ENCODE results near the gene NAA50. TPM values are rescaled to one million over a fixed set of nuclear protein-coding genes. Genes with fewer than 3 reads are reported as not detected.

NAA50 gene
- total and polyA plus RNA-seq, 10 of the 15 experiments (the other 5 are each of a cell fraction or from before 2014, with no cell fraction given) = 31.7 to 205 (median 110) TPM

- TF ChIP-seq CHD1 (IDR thresholded peaks at IDR 0.05; ENCODE audit: low read depth, low read length) = peak; percentile 64; the same call in 1 of the 2 replicates
- TF ChIP-seq IKZF1 (conservative IDR thresholded peaks at IDR 0.05) = peak; percentile 97
- TF ChIP-seq SREBF2 (IDR thresholded peaks at IDR 0.05; ENCODE audit: low read length) = no peak
- TF ChIP-seq BHLHE40 (IDR thresholded peaks at IDR 0.05; ENCODE audit: borderline replicate concordance in 1 of 2, low read depth in 2 of 2, low read length in 1 of 2) = peak; percentile 87 to 91
- TF ChIP-seq SRF (IDR thresholded peaks at IDR 0.05; ENCODE audit: low read depth in 2 of 2, low read length in 2 of 2) = no peak
- peak; percentile 18; the same call in 1 of the 2 replicates for TF ChIP-seq SPI1 (IDR thresholded peaks at IDR 0.05; ENCODE audit: borderline replicate concordance, insufficient read depth, low read depth, low read length)
- no peak; the same call in 1 of the 2 replicates for TF ChIP-seq BMI1 (IDR thresholded peaks at IDR 0.05; ENCODE audit: borderline replicate concordance)
- TF ChIP-seq ETV6 (conservative IDR thresholded peaks at IDR 0.05 in 1 of 2, IDR thresholded peaks at IDR 0.05 in 1 of 2; ENCODE audit: borderline replicate concordance in 1 of 2, low read depth in 1 of 2) = no peak
- TF ChIP-seq, protein P1, sequence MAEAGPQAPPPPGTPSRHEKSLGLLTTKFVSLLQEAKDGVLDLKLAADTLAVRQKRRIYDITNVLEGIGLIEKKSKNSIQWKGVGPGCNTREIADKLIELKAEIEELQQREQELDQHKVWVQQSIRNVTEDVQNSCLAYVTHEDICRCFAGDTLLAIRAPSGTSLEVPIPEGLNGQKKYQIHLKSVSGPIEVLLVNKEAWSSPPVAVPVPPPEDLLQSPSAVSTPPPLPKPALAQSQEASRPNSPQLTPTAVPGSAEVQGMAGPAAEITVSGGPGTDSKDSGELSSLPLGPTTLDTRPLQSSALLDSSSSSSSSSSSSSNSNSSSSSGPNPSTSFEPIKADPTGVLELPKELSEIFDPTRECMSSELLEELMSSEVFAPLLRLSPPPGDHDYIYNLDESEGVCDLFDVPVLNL (IDR thresholded peaks at IDR 0.05; ENCODE audit: low read depth, low read length) = no peak
- peak; percentile 96 for TF ChIP-seq GABPA (IDR thresholded peaks at IDR 0.05; ENCODE audit: low read depth)
- no peak for TF ChIP-seq CBX5 (IDR thresholded peaks at IDR 0.05; ENCODE audit: low read depth)
- TF ChIP-seq, protein P2, sequence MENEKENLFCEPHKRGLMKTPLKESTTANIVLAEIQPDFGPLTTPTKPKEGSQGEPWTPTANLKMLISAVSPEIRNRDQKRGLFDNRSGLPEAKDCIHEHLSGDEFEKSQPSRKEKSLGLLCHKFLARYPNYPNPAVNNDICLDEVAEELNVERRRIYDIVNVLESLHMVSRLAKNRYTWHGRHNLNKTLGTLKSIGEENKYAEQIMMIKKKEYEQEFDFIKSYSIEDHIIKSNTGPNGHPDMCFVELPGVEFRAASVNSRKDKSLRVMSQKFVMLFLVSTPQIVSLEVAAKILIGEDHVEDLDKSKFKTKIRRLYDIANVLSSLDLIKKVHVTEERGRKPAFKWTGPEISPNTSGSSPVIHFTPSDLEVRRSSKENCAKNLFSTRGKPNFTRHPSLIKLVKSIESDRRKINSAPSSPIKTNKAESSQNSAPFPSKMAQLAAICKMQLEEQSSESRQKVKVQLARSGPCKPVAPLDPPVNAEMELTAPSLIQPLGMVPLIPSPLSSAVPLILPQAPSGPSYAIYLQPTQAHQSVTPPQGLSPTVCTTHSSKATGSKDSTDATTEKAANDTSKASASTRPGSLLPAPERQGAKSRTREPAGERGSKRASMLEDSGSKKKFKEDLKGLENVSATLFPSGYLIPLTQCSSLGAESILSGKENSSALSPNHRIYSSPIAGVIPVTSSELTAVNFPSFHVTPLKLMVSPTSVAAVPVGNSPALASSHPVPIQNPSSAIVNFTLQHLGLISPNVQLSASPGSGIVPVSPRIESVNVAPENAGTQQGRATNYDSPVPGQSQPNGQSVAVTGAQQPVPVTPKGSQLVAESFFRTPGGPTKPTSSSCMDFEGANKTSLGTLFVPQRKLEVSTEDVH (IDR thresholded peaks at IDR 0.05; ENCODE audit: low read depth, partially characterized antibody) = peak; percentile 78
- TF ChIP-seq MTA2 (IDR thresholded peaks at IDR 0.05; ENCODE audit: low read depth) = peak; percentile 50; the same call in 1 of the 2 replicates
- no peak for TF ChIP-seq HDAC2 (IDR thresholded peaks at IDR 0.05)
- TF ChIP-seq, protein P3, sequence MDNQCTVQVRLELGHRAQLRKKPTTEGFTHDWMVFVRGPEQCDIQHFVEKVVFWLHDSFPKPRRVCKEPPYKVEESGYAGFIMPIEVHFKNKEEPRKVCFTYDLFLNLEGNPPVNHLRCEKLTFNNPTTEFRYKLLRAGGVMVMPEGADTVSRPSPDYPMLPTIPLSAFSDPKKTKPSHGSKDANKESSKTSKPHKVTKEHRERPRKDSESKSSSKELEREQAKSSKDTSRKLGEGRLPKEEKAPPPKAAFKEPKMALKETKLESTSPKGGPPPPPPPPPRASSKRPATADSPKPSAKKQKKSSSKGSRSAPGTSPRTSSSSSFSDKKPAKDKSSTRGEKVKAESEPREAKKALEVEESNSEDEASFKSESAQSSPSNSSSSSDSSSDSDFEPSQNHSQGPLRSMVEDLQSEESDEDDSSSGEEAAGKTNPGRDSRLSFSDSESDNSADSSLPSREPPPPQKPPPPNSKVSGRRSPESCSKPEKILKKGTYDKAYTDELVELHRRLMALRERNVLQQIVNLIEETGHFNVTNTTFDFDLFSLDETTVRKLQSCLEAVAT (IDR thresholded peaks at IDR 0.05) = no peak; the same call in 1 of the 2 replicates
- no peak for TF ChIP-seq BCLAF1 (IDR thresholded peaks at IDR 0.05)
- TF ChIP-seq HDAC6 (IDR thresholded peaks at IDR 0.05; ENCODE audit: unreplicated experiment) = no peak
- TF ChIP-seq RELA (IDR thresholded peaks at IDR 0.05; ENCODE audit: borderline replicate concordance, partially characterized antibody) = no peak
- no peak for TF ChIP-seq ZNF274 (IDR thresholded peaks at IDR 0.05; ENCODE audit: insufficient read depth, insufficient read length)
- TF ChIP-seq MYC (IDR thresholded peaks at IDR 0.05; ENCODE audit: insufficient read depth, insufficient read length, insufficient replicate concordance, low read length, severe bottlenecking) = no peak
- no peak for TF ChIP-seq NFYA (IDR thresholded peaks at IDR 0.05; ENCODE audit: borderline replicate concordance, low read depth, low read length)
Measured at GRCh38 chr3:113746548-113747282, 666 bp upstream of the NAA50 start, which contains the start of gene ATP6V1A (continued).

All from GM12878 (cell line).